GM21360 (cell line): ENCODE data around the gene TRIP11.

Experiments used
- ATAC-seq: cut with Tn5 transposase; IDR thresholded peaks from one replicate; pipeline ENCODE4 v1.9.1; 2021; ENCODE audit warnings: mild to moderate bottlenecking, moderate library complexity; ENCODE audit not compliant: unreplicated experiment

Gene TRIP11

GRCh38 chr14:92012121-92012748 is 27.6 kb downstream of the TRIP11 start:
- no peak for ATAC-seq

- ATAC-seq: no peak
These were observed 29.2 kb downstream of the TRIP11 start for GRCh38 chr14:92010644-92011043.

GRCh38 chr14:92009604-92010003 is 30.3 kb downstream of the TRIP11 start:
- ATAC-seq: no peak

GRCh38 chr14:92005019-92005418 is 34.8 kb downstream of the TRIP11 start:
- no peak for ATAC-seq

DNA sequence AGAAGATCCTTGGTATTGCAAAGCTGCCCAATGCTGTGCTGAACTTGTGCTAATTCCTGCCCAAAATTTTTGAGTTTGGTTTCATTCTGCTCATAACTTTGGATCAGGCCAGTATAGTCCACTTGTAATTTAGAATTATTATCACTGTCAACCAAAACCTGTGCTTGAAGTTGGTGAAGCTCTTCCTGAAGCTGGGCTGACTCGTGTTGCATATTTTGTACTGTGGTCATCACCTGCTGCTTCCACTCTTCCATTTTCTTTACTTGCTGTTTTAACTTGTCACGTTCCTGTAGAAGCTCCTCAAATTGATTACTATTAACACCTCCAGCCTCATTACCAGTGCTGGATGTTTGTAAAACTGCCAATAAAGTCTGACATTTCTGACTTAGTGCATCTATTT is 35.8 kb downstream of the TRIP11 start:
- ATAC-seq: no peak

GRCh38 chr14:91998667-91999570 is 40.9 kb downstream of the TRIP11 start:
- no peak for ATAC-seq

- no peak for ATAC-seq
These were observed 42.4 kb downstream of the TRIP11 start for GRCh38 chr14:91997492-91997891.

- ATAC-seq: no peak
These were observed 42.9 kb downstream of the TRIP11 start for GRCh38 chr14:91996948-91997371.

- ATAC-seq: no peak
These were observed 52.7 kb downstream of the TRIP11 start for GRCh38 chr14:91987192-91987591.

DNA sequence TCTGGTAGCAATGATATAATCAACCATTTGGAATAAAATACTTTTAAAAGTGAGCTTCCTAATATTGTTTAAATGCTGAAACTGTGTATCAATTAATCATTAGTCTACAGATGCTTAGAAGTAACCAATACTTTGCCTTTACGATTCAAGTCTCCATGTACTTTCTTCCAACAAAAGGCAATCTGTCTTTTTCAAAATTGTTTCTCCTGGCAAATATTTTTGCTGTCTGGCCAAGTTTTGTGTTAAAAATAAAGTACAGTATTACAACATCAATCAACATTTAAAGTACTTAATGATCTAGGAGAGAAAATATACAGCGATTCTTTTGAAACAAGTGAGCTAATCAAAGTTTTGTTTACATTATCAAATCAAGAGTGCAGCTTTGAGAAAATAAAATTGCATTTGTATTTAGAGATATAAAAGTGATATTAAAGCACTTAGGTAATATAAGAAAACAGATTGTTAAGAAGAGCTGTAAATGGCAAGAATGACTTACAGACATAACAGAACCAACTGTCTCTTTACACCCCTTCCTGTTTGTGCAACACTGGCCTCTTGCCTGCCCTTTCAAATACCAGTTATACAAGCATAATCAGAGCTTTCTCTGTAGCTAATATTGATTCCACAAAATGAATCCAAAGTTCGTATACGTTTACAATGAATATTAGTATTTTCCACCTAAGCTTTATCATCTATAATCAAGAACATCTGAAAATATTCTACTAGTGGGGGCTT is 54.2 kb downstream of the TRIP11 start:
- no peak for ATAC-seq

GRCh38 chr14:91985008-91985407 is 54.9 kb downstream of the TRIP11 start:
- no peak for ATAC-seq

DNA sequence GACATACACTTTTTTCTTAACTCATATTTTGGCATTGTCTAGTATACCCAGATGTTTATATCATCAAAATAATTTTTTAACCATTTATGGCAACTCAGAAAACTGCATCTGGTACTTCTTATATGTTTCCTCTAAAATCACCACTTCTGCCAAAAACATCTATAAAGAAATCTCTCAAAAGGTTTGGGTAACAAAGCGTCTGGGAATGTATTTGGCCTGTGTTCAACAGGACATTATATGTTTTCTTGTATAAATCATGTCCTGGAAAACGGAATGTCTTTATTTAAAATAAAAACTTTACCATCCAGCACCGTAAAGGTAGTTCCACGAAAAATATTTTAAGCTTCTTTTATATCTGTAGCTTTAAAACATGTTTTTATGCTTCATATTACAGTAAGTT is 56.3 kb downstream of the TRIP11 start:
- ATAC-seq: no peak

DNA sequence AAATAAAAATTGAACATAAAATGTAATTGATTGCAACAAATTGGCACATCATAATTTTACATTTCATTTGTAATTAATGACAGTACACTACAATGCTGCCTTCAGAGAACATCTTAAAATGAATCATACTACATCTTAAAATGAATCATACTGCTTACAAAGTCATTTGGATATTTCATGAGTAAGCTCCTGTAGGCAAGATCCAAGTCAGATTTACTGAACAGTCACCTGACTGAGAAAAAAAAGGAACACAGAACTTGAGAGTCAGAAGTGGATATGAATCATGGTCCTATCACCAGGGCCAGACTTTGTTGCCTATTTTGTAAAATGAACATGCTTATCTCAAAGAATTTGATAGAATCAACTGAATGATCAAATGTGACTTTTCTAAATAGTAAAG is 59.7 kb downstream of the TRIP11 start:
- peak; percentile 76 for ATAC-seq

GRCh38 chr14:91977884-91978283 is 62.0 kb downstream of the TRIP11 start:
- ATAC-seq: no peak

DNA sequence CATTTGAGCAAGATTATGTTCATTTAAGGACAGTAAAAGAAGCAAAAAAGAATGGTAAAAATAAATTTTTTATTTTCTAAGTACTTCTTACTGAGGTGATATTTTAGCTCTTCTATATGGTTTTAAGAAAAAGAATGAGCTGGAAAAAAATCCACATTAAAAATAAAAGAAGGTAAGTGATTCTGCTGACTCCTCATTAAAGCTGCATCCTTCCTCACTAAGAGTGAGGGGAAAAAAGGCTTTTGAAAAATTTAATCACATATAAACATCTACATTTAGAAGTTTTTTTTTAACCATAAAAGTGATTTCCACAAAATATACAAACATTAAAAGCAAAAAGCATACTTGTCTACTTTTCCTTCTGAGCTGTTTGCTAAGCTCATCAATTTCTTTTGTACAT is 64.1 kb downstream of the TRIP11 start:
- no peak for ATAC-seq

DNA sequence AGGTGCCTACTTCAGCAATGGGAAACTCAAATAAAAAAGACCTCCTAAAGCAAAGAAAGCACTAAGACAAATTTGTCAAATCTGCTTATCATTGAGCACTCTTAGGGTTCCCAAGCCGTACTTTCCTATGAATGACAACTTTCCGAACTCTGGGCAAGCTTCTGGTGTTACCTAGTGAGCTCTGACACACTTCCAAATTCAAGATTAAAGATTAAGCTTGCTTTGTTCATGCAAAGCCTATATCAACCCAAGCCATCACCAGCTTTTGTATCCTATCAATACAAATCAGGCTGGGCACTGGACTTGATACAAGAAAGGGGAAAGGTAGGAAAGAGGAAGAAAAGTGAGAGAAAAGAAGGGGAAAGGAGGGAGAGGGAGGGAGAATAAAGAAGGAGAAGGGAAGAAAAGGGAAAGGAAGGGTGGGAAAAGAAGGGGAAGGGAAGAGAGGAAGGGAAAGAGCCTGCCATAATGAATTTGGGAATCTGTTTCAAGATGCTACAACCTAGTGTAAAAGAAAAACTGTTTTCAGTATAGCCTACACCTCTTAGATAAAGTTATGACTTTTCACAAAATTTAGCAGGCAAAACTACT is 68.6 kb downstream of the TRIP11 start:
- ATAC-seq: no peak

- ATAC-seq: no peak
These were observed 71.6 kb downstream of the TRIP11 start for GRCh38 chr14:91968280-91968679.

- no peak for ATAC-seq
These were observed 75.1 kb downstream of the TRIP11 start for GRCh38 chr14:91964724-91965123.

DNA sequence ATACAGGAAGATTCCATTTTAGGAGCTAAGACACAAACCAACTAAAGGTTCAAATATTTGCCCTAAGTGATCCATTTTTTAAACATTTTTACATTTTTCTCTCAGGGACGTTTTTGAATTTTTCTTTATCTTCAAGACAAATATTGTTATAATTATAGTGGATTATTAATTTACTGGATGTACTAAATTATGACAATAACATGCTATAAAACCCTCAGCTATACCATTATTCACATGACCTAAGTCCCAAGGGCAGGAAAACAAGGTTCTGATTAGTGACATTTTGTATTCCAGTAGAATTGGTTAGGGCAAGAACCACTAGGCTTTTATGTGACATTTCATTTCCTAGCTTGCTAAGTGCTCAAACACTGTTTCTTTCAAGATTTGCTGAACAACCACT is 75.8 kb downstream of the TRIP11 start:
- no peak for ATAC-seq

DNA sequence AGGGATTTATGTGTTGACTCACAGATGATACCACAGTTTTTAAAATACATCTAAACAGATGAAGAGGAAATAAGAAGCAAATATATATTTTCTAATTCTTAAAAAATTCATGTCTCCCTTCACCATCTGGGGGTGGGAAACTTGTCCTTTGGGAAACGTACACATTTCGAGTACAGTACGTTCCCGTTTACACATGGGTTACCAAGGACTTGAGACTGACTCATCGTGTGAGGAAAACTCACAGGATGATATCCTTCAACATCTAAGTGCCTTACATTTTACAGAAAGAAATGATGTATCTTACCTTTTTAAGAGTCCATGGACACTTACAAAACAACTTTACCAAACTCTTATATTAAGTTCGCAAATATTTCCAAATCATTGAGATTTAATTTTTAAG is 76.4 kb downstream of the TRIP11 start:
- ATAC-seq: no peak
